ENCODE results near the gene HIVEP3. TPM values are rescaled to one million over a fixed set of nuclear protein-coding genes. Genes with fewer than 3 reads are reported as not detected.

HIVEP3 gene
- total RNA-seq, 5 donors from 2014 or later (not counting 1 experiment from before 2014, with no cell fraction given) = 7.0 to 15.3 (median 8.8) TPM

DNA sequence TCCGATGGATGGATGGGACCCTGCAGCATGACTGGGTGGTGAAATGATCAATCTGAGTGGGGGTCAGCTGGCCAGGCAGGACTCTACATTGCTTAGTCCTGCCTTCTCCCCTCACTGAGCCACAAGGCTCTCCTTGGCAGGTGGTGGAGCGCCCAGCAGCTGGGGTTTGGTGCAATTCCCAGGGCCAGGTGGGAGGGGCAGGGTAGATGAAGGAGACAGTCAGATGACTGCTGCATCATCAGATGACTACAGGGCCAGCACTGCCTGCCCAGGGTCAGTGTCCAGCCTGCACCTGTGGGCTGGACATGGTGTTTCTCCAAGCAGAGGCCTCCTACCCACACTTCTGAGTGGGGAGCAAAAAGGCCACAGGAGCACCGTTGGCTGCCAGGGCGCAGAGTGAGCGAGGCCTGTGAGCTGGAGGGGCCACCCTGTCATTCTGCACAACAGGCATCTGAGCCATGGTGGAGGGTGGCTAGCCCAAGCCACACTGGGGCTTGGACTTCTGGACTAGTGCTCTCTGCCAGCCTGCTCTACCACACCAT lies 330.3 kb downstream of the HIVEP3 start:
- DNase-seq = no peak
- Histone ChIP-seq H3K27me3 (replicated peaks in 1 of 2; ENCODE audit: control insufficient read depth in 2 of 2, extremely low read depth in 1 of 2, insufficient read depth in 2 of 2, low read length in 1 of 2) (no peaks in the 10 kb centered on the region), H3K4me3 (ENCODE audit: control insufficient read depth in 1 of 2, extremely low read depth in 1 of 2, low read length in 1 of 2) (no peak overlapping the region), H3K9me3 (no peaks in the 10 kb centered on the region), H3K36me3 (ENCODE audit: control insufficient read depth in 2 of 2, extremely low read depth in 1 of 2, insufficient read depth in 1 of 2, low read length in 1 of 2) (peaks cover 0 to 13% of the 10 kb centered on the region in 2 donors), H3K27ac (ENCODE audit: low read length) (no peak overlapping the region), H3K4me1 (ENCODE audit: control insufficient read depth in 1 of 2, extremely low read depth in 1 of 2, insufficient read depth in 2 of 2, low read length in 2 of 2) (no peaks in the 10 kb centered on the region)
- Mint-ChIP-seq H3K4me1 (no peaks in the 10 kb centered on the region), H3K4me3 (no peak overlapping the region), H3K9me3 (peaks cover 0 to 5% (median 0%) of the 10 kb centered on the region in 3 donors), H3K27me3 (no peaks in the 10 kb centered on the region), H3K36me3 (peaks cover 21% of the 10 kb centered on the region), H3K27ac (no peak overlapping the region)
- 100% methylated on average over 3 of the region's 5 CpGs for WGBS (ENCODE audit: insufficient coverage)
- no peak for ATAC-seq (replicated peaks in 1 of 4)
- ChIA-PET POLR2A (interaction anchor here in 1 of 2 donors (0.5 kb wide), 1 partner anchor 504 kb away, joined by 3 read pairs; no protein-coding TSS in a partner anchor), CTCF (no interaction called here)

DNA sequence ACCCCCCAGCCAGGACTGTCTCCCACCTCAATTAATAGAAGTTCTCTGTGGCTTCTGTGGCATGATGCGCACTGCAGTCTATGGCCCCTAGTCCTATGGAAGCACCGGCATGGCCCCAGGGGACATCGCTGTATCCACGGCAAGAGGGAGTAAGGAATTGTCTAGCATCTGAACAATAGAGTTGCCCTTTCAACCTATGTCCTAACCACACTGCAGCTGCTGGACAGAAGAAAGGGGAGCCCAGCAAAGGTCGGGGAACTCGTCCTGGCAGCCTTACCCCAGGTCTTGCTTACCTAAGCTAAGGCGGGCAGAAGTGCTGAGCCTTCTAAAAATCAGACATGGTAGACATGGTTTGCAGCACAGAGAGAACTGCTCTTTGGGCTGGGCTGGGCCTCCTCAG lies 330.9 kb downstream of the HIVEP3 start:
- Mint-ChIP-seq H3K36me3 (peaks cover 21% of the 10 kb centered on the region), H3K27me3 (no peaks in the 10 kb centered on the region), H3K4me3 (no peak overlapping the region), H3K27ac (no peak overlapping the region), H3K9me3 (peaks cover 0 to 5% (median 0%) of the 10 kb centered on the region in 3 donors), H3K4me1 (no peaks in the 10 kb centered on the region)
- WGBS (ENCODE audit: insufficient coverage) = 100% methylated on average over 3 of the region's 7 CpGs
- H3K4me1 ChIP-seq (ENCODE audit: control insufficient read depth in 1 of 2, extremely low read depth in 1 of 2, insufficient read depth in 2 of 2, low read length in 2 of 2) = no peaks in the 10 kb centered on the region
- H3K36me3 ChIP-seq (ENCODE audit: control insufficient read depth in 2 of 2, extremely low read depth in 1 of 2, insufficient read depth in 1 of 2, low read length in 1 of 2) = peaks cover 0 to 14% of the 10 kb centered on the region in 2 donors
- no peak overlapping the region for H3K27ac ChIP-seq (ENCODE audit: low read length)
- DNase-seq (no peak), ATAC-seq (replicated peaks in 1 of 4) (no peak)
- POLR2A ChIA-PET = interaction anchor here in 1 of 2 donors (0.5 kb wide), 1 partner anchor 505 kb away, joined by 3 read pairs; no protein-coding TSS in a partner anchor
- no peak overlapping the region for H3K4me3 ChIP-seq (ENCODE audit: control insufficient read depth in 1 of 2, extremely low read depth in 1 of 2, low read length in 1 of 2)
- H3K27me3 ChIP-seq (replicated peaks in 1 of 2; ENCODE audit: control insufficient read depth in 2 of 2, extremely low read depth in 1 of 2, insufficient read depth in 2 of 2, low read length in 1 of 2) = no peaks in the 10 kb centered on the region
- CTCF ChIA-PET = no interaction called here
- no peaks in the 10 kb centered on the region for H3K9me3 ChIP-seq

DNA sequence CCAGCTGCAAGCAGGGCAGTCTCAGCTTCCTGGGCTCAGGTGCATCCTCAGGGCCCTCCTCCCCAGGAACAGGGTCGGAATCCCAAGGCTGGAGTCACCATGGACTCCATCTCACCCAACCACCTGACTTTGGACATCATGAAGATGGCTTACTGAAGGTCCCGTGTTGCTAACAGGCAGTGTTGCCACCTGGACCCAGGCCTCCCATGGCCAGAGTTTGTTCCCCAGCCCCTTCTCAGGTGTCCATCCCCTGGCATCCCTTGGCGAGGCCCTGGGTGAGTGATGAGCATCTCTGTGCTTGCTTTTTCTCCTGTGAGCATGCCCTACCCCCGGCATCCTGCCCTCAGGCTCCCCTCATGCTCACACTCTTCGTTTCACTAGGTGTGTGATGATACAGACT lies 332.5 kb downstream of the HIVEP3 start:
- Mint-ChIP-seq H3K27ac (peak overlapping the region in 1 of 2 donors; percentile 44), H3K36me3 (peaks cover 19% of the 10 kb centered on the region), H3K4me3 (no peak overlapping the region), H3K9me3 (peaks cover 0 to 5% (median 0%) of the 10 kb centered on the region in 3 donors), H3K27me3 (no peaks in the 10 kb centered on the region), H3K4me1 (peaks cover 0 to 1% (median 0%) of the 10 kb centered on the region in 3 donors)
- H3K36me3 ChIP-seq (ENCODE audit: control insufficient read depth in 2 of 2, extremely low read depth in 1 of 2, insufficient read depth in 1 of 2, low read length in 1 of 2) = peaks cover 0 to 14% of the 10 kb centered on the region in 2 donors
- 92% methylated on average over 2 of the region's 5 CpGs for WGBS (ENCODE audit: insufficient coverage)
- DNase-seq = no peak
- H3K4me3 ChIP-seq (ENCODE audit: control insufficient read depth in 1 of 2, extremely low read depth in 1 of 2, low read length in 1 of 2) = no peak overlapping the region
- no peaks in the 10 kb centered on the region for H3K4me1 ChIP-seq (ENCODE audit: control insufficient read depth in 1 of 2, extremely low read depth in 1 of 2, insufficient read depth in 2 of 2, low read length in 2 of 2)
- CTCF ChIA-PET = no interaction called here
- POLR2A ChIA-PET = no interaction called here
- no peak overlapping the region for H3K27ac ChIP-seq (ENCODE audit: low read length)
- ATAC-seq (replicated peaks in 1 of 4) = no peak
- no peaks in the 10 kb centered on the region for H3K9me3 ChIP-seq
- H3K27me3 ChIP-seq (replicated peaks in 1 of 2; ENCODE audit: control insufficient read depth in 2 of 2, extremely low read depth in 1 of 2, insufficient read depth in 2 of 2, low read length in 1 of 2) = no peaks in the 10 kb centered on the region

DNA sequence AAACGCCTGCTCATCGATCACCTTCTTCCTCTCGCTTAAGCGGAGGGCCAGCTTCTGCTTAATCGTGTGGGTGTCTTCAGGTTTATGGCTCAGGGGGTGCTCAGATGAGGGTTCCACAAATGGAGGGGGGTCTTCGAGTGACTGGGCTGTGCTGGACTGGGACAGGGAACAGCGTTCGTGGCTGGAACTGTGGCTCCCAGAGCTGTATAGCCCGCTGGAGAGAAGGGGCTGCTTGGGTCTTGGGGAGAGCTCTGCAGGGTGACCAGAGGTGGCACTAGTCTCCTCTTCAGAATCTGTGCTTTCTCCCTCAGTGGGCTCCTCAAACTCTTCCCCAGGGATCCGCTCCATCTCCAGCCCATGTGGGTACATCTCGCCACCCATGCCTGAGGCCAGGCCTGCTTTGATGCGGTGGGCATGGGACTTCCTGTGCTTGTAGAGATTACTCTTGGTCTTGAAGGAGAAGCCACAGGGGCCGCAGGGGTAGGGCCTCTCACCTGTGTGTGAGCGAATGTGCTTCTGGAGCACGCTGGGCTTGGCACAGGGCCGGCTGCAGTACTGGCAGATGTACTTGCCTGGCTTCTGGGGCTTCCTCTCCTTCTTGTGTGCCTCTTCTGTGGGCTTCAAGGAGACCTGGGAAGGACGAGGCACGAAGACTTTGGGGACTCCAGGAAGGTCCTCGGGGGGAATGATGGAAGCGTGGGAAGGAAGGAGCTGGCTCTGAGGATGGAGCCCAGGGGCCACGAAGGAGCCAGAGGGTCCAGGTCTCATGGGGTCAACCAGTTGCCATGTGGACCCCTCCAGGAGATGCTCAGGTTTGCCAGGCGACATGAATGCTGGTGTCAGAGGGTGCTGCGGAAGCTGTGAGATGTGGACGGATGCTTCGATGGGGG lies 334.8 kb downstream of the HIVEP3 start:
- CTCF ChIA-PET = no interaction called here
- no peak for ATAC-seq (replicated peaks in 1 of 4)
- POLR2A ChIA-PET = no interaction called here

DNA sequence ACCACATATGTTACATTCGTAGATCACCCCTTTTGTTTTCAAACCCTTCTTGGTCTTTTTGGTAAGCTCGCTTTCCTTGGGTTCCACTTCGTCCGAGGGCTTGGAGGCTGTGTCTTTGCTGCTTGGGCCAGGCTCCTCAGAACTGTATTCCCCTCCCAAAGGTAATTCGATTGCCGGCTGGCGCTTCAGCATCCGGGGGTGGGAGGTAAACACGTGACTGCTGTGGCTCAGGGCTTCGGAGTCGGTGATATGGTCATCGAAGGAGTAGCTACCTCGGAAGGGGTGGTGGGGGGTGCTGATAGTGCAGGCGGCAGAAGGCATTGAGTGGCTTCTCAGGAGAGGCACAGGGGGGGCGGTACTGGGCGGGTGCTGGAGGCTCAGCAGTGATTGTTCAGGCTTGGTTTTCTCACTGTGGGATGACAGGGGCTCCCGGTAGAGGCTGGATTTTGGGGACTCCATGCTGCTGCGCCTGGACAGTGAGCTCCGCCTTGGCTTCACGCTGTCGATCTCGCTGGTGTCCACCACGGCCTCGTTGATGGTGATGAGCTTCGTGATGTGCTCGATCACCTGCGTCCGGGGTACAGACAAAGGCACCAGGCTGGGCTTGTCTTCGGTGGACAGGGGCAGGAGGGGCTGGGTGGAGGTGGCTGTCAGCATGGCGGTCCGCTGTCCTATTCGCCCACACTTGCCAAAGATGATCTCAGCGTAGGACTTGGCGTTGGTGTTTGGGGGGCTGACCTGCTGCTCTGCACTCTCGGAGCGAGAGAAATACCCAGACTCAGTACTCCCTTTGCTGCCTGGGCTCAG lies 335.7 kb downstream of the HIVEP3 start:
- POLR2A ChIA-PET = no interaction called here
- Mint-ChIP-seq H3K4me3 (no peak overlapping the region), H3K9me3 (no peaks in the 10 kb centered on the region), H3K4me1 (peaks cover 6 to 10% (median 8%) of the 10 kb centered on the region in 3 donors), H3K27me3 (no peaks in the 10 kb centered on the region), H3K36me3 (peaks cover 20% of the 10 kb centered on the region), H3K27ac (no peak overlapping the region)
- CTCF ChIA-PET = no interaction called here
- 94% methylated on average over 36 of the region's 36 CpGs for WGBS (ENCODE audit: insufficient coverage)
- Histone ChIP-seq H3K9me3 (no peaks in the 10 kb centered on the region), H3K27me3 (replicated peaks in 1 of 2; ENCODE audit: control insufficient read depth in 2 of 2, extremely low read depth in 1 of 2, insufficient read depth in 2 of 2, low read length in 1 of 2) (no peaks in the 10 kb centered on the region), H3K36me3 (ENCODE audit: control insufficient read depth in 2 of 2, extremely low read depth in 1 of 2, insufficient read depth in 1 of 2, low read length in 1 of 2) (peaks cover 0 to 14% of the 10 kb centered on the region in 2 donors), H3K27ac (ENCODE audit: low read length) (no peak overlapping the region), H3K4me3 (ENCODE audit: control insufficient read depth in 1 of 2, extremely low read depth in 1 of 2, low read length in 1 of 2) (no peak overlapping the region), H3K4me1 (ENCODE audit: control insufficient read depth in 1 of 2, extremely low read depth in 1 of 2, insufficient read depth in 2 of 2, low read length in 2 of 2) (peaks cover 0 to 5% of the 10 kb centered on the region in 2 experiments)
- no peak for ATAC-seq (replicated peaks in 1 of 4)
- no peak for DNase-seq

More for the DNA sequence above, 334.8 kb downstream of the HIVEP3 start:
- H3K9me3 Mint-ChIP-seq = no peaks in the 10 kb centered on the region
- H3K27me3 ChIP-seq (replicated peaks in 1 of 2; ENCODE audit: control insufficient read depth in 2 of 2, extremely low read depth in 1 of 2, insufficient read depth in 2 of 2, low read length in 1 of 2) = no peaks in the 10 kb centered on the region
- no peaks in the 10 kb centered on the region for H3K9me3 ChIP-seq
- no peaks in the 10 kb centered on the region for H3K27me3 Mint-ChIP-seq
- H3K27ac Mint-ChIP-seq = no peak overlapping the region
- H3K4me3 Mint-ChIP-seq = no peak overlapping the region
- peaks cover 19% of the 10 kb centered on the region for H3K36me3 Mint-ChIP-seq
- 91% methylated on average over 20 of the region's 25 CpGs for WGBS (ENCODE audit: insufficient coverage)
- H3K4me1 ChIP-seq (ENCODE audit: control insufficient read depth in 1 of 2, extremely low read depth in 1 of 2, insufficient read depth in 2 of 2, low read length in 2 of 2) = peaks cover 0 to 5% of the 10 kb centered on the region in 2 experiments
- DNase-seq = no peak
- no peak overlapping the region for H3K27ac ChIP-seq (ENCODE audit: low read length)
- peaks cover 0 to 14% of the 10 kb centered on the region in 2 donors for H3K36me3 ChIP-seq (ENCODE audit: control insufficient read depth in 2 of 2, extremely low read depth in 1 of 2, insufficient read depth in 1 of 2, low read length in 1 of 2)
- no peak overlapping the region for H3K4me3 ChIP-seq (ENCODE audit: control insufficient read depth in 1 of 2, extremely low read depth in 1 of 2, low read length in 1 of 2)
- peaks cover 6 to 10% (median 8%) of the 10 kb centered on the region in 3 donors for H3K4me1 Mint-ChIP-seq

DNA sequence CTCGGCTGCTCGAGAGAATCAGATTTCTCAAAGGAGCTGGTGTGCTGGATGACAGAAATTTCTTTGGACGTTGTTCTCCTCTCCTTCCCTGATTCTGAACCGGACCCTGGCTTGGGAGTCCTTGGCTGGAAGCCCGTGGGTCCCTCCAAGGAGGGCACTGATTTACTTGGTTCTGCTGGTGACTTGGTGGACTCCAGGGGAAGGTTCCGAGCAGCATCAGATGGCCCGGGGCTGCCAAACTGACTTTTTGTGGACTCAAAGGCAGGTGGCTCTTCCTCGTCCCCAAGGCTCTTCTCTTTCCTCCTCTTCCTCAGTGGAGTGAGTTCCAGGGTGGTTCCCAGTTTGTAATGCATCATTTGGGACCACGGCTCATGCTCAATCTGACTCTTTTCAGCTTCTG lies 336.4 kb downstream of the HIVEP3 start:
- Histone ChIP-seq H3K4me1 (ENCODE audit: control insufficient read depth in 1 of 2, extremely low read depth in 1 of 2, insufficient read depth in 2 of 2, low read length in 2 of 2) (peaks cover 0 to 5% of the 10 kb centered on the region in 2 experiments), H3K27ac (ENCODE audit: low read length) (no peak overlapping the region), H3K4me3 (ENCODE audit: control insufficient read depth in 1 of 2, extremely low read depth in 1 of 2, low read length in 1 of 2) (no peak overlapping the region), H3K9me3 (no peaks in the 10 kb centered on the region), H3K36me3 (ENCODE audit: control insufficient read depth in 2 of 2, extremely low read depth in 1 of 2, insufficient read depth in 1 of 2, low read length in 1 of 2) (peaks cover 0 to 14% of the 10 kb centered on the region in 2 donors), H3K27me3 (replicated peaks in 1 of 2; ENCODE audit: control insufficient read depth in 2 of 2, extremely low read depth in 1 of 2, insufficient read depth in 2 of 2, low read length in 1 of 2) (no peaks in the 10 kb centered on the region)
- no peak overlapping the region for H3K27ac Mint-ChIP-seq
- H3K27me3 Mint-ChIP-seq = no peaks in the 10 kb centered on the region
- H3K9me3 Mint-ChIP-seq = no peaks in the 10 kb centered on the region
- DNase-seq (no peak), ATAC-seq (replicated peaks in 1 of 4) (no peak)
- H3K4me3 Mint-ChIP-seq = no peak overlapping the region
- 100% methylated on average over 3 of the region's 9 CpGs for WGBS (ENCODE audit: insufficient coverage)
- ChIA-PET POLR2A (no interaction called here), CTCF (no interaction called here)
- peaks cover 20% of the 10 kb centered on the region for H3K36me3 Mint-ChIP-seq
- peaks cover 6 to 10% (median 8%) of the 10 kb centered on the region in 3 donors for H3K4me1 Mint-ChIP-seq

All from T-cell (primary cell).